DND-41 (cell line): ENCODE results near the gene SCTR.

Experiments used
- ATAC-seq: fragments of 200-7000 bp; cut with Tn5 transposase; 3 replicates; pipeline ENCODE4 v1.9.1; 2021; ENCODE audit warnings: low read depth; ENCODE audit not compliant: insufficient read depth
- DNase-seq: peaks from one replicate; pipeline ENCODE4 v3.0.0-alpha.2; 2020
- H2AFZ ChIP-seq: 2 replicates; pipeline ENCODE4 v1.6.0; 2012; ENCODE audit warnings: low read depth, low read length
- H3K27ac ChIP-seq: 2 replicates; pipeline ENCODE4 v1.5.1; 2012; ENCODE audit warnings: low read length, inconsistent platforms
- H3K27me3 ChIP-seq: fragments of 200-600 bp; sonication (generic); 2 replicates; pipeline ENCODE4 v1.6.0; 2012; ENCODE audit warnings: low read length, mild to moderate bottlenecking, inconsistent platforms; ENCODE audit not compliant: insufficient read depth, poor library complexity
- H3K36me3 ChIP-seq: 2 replicates; pipeline ENCODE4 v1.5.1; 2012; ENCODE audit warnings: low read length, inconsistent platforms; ENCODE audit not compliant: insufficient read depth
- H3K4me1 ChIP-seq: 2 replicates; pipeline ENCODE4 v1.5.1; 2012; ENCODE audit warnings: mild to moderate bottlenecking, low read length; ENCODE audit not compliant: insufficient read depth
- H3K4me2 ChIP-seq: 2 replicates; pipeline ENCODE4 v1.6.0; 2012; ENCODE audit warnings: mild to moderate bottlenecking, moderate library complexity, low read length, inconsistent platforms; ENCODE audit not compliant: insufficient read depth
- H3K4me3 ChIP-seq, 2 experiments: fragments of 200-600 bp in 1 of 2; shearing (Covaris generic) in 1 of 2; 2 replicates each; pipeline ENCODE4 v1.5.1; 2012 to 2016; ENCODE audit warnings: inconsistent platforms in 2 of 2, low read length in 2 of 2, mild to moderate bottlenecking in 2 of 2, low read depth in 1 of 2, moderate library complexity in 1 of 2
- H3K79me2 ChIP-seq: 2 replicates; pipeline ENCODE4 v1.6.0; 2012; ENCODE audit warnings: low read length, inconsistent platforms; ENCODE audit not compliant: insufficient read depth
- H3K9ac ChIP-seq: 2 replicates; pipeline ENCODE4 v1.6.0; 2012; ENCODE audit warnings: low read depth, mild to moderate bottlenecking, inconsistent platforms, low read length, moderate library complexity
- H3K9me3 ChIP-seq: 2 replicates; pipeline ENCODE4 v1.5.1; 2012; ENCODE audit warnings: low read length, moderate library complexity, mild to moderate bottlenecking, inconsistent platforms; ENCODE audit not compliant: insufficient read depth, severe bottlenecking
- H4K20me1 ChIP-seq: 2 replicates; pipeline ENCODE4 v1.6.0; 2012; ENCODE audit warnings: low read length; ENCODE audit not compliant: insufficient read depth
- CTCF ChIP-seq: IDR thresholded peaks from 2 replicates; pipeline ENCODE4 v1.5.1; 2012; ENCODE audit warnings: borderline replicate concordance, low read length, moderate library complexity, mild to moderate bottlenecking; ENCODE audit not compliant: poor library complexity, severe bottlenecking; ENCODE audit errors: extremely low read depth
- EZH2 ChIP-seq: IDR thresholded peaks from 3 replicates; pipeline ENCODE4 v1.6.1; 2012; ENCODE audit warnings: borderline replicate concordance, low read depth, mild to moderate bottlenecking, moderate library complexity, low read length, inconsistent platforms; ENCODE audit not compliant: severe bottlenecking

The SCTR gene

GRCh38 chr2:119427756-119428155 is 96.5 kb downstream of the SCTR start:
- Histone ChIP-seq H3K4me1 (no peaks in the 10 kb centered on the region), H3K9ac (no peak overlapping the region), H3K4me3 (no peak overlapping the region), H3K27me3 (peaks cover 28% of the 10 kb centered on the region), H3K4me2 (no peak overlapping the region), H3K27ac (no peak overlapping the region), H3K9me3 (no peaks in the 10 kb centered on the region), H3K79me2 (no peaks in the 10 kb centered on the region), H4K20me1 (no peaks in the 10 kb centered on the region), H3K36me3 (no peaks in the 10 kb centered on the region), H2AFZ (no peak overlapping the region)
- TF ChIP-seq EZH2, result no peak
- TF ChIP-seq CTCF, result no peak
- DNase-seq (no peak), ATAC-seq (no peak)

GRCh38 chr2:119426801-119427395 is 97.4 kb downstream of the SCTR start:
- H4K20me1 ChIP-seq, result no peaks in the 10 kb centered on the region
- H3K36me3 ChIP-seq, result no peaks in the 10 kb centered on the region
- TF ChIP-seq CTCF (no peak), EZH2 (no peak)
- no peak overlapping the region for H3K27ac ChIP-seq
- no peaks in the 10 kb centered on the region for H3K4me1 ChIP-seq
- H3K4me3 ChIP-seq, result no peak overlapping the region
- no peak for DNase-seq
- H3K9ac ChIP-seq, result no peak overlapping the region
- H3K79me2 ChIP-seq, result no peaks in the 10 kb centered on the region
- H2AFZ ChIP-seq, result no peak overlapping the region
- ATAC-seq, result no peak
- peaks cover 30% of the 10 kb centered on the region for H3K27me3 ChIP-seq
- no peaks in the 10 kb centered on the region for H3K9me3 ChIP-seq
- H3K4me2 ChIP-seq, result no peak overlapping the region

GRCh38 chr2:119426396-119426675 is 97.9 kb downstream of the SCTR start:
- Histone ChIP-seq H4K20me1 (no peaks in the 10 kb centered on the region), H3K9me3 (peaks cover 2% of the 10 kb centered on the region), H3K27ac (no peak overlapping the region), H3K36me3 (no peaks in the 10 kb centered on the region), H3K4me3 (no peak overlapping the region), H3K4me2 (no peak overlapping the region), H3K4me1 (no peaks in the 10 kb centered on the region), H2AFZ (no peak overlapping the region), H3K9ac (no peak overlapping the region), H3K27me3 (peaks cover 30% of the 10 kb centered on the region), H3K79me2 (no peaks in the 10 kb centered on the region)
- TF ChIP-seq EZH2, result no peak
- no peak for TF ChIP-seq CTCF
- no peak for ATAC-seq
- no peak for DNase-seq
